Islet of Langerhans (tissue), 1 donor: ENCODE measurements around the gene ZNF407.

Source experiments
- FAIRE-seq: peaks from one replicate; lab custom pipeline; 2011; peaks lifted over from hg19 to GRCh38; lab: Jason Lieb, UNC

ZNF407 gene

GRCh38 chr18:74589021-74589420 lies 8.6 kb upstream of the ZNF407 start:
- no peak for FAIRE-seq

- no peak for FAIRE-seq
Measured at GRCh38 chr18:74589811-74590210, 7.9 kb upstream of the ZNF407 start.

DNA sequence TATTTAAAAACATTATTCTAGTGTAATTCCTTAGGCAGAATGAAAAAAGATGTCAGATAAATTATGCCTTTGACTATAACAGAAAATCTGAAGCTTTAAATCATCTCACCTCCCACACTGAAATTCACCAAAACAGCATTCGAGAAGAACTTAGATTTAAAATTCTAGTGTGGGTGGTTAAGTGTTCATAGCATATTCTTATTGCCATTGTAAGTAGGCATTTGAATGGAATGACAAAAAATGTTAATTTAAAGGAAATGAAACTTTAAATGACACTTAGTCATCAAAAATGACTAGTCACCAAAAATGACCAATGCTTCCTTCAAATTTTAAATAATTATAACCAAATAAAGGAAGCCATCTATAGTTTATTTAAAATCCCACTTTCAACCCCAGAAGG lies 7.0 kb upstream of the ZNF407 start:
- FAIRE-seq: no peak

- FAIRE-seq: no peak
Measured at GRCh38 chr18:74595431-74595830, 2.2 kb upstream of the ZNF407 start.

GRCh38 chr18:74597034-74597661 lies 522 bp upstream of the ZNF407 start:
- no peak for FAIRE-seq

DNA sequence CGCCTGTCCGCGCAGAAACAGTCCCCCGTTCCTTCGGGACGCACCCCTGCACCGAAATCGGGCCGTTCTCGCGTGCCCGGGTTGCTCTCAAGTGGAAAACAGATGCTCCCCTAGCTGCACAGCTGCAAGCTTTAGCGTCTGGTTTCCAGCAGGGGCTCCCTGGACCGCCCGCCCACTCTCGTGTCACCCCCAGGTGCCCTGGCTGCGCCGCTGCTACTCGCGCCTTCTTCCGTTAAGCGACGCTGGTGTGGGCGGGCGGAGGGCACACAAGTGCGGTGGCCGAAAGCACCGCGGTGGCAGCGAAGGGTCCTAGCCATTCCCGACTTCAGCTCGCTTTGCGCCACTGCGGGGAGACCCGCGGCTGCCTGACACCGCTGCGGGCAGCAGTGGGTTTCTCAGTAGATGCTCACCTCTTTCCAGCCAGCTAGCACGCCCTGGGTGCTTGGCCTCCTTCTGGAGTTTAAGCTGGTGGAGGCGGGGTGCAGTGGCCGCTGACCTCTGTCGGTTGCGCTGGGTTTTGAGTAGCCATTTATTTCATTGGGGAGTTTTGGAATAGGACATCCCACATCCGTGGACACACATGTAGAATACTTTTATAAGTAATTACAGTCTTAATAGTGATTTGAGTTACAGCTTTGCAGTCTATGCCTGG lies 806 bp downstream of the ZNF407 start:
- no peak for FAIRE-seq

- FAIRE-seq: no peak
Measured at GRCh38 chr18:74604361-74604760, 6.7 kb downstream of the ZNF407 start.

DNA sequence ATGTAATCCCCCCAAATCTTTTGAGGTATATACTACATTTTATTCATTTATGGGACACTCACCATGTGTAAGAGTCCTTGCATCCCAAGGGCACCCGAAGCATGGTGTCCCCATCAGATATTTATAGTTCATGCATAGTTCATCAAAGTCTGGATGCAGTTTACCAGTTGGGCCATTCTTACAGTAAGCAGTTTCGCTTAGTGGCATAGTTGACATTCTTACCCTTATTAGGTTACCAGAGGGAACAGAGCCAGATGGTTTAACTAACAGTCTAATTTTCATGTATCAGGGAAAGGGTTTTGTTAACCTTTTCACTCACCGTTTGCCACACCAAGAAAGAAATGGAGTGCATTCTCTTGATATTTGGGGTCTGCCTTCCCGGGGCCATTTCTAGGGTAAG lies 7.1 kb downstream of the ZNF407 start:
- no peak for FAIRE-seq

DNA sequence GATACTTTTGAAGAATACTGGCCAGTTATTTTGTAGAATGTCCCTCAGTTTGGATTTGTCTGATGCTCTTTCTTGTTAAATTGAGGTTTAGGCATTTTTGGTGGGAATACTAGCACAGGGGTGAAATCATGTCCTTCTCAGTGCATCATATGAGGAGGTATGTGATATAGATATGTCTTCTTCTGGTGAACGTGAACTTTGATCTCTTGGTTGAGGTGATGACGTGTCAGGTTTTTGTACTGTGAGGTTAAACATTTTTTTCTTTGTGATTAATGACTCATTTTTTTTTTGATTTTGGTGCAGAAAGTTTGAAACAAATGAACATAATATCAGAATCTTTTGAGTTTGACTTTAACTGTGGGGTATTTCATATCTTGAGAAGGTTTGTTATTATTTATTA lies 11.0 kb downstream of the ZNF407 start:
- no peak for FAIRE-seq

- no peak for FAIRE-seq
Measured at GRCh38 chr18:74609535-74609934, 11.9 kb downstream of the ZNF407 start.

DNA sequence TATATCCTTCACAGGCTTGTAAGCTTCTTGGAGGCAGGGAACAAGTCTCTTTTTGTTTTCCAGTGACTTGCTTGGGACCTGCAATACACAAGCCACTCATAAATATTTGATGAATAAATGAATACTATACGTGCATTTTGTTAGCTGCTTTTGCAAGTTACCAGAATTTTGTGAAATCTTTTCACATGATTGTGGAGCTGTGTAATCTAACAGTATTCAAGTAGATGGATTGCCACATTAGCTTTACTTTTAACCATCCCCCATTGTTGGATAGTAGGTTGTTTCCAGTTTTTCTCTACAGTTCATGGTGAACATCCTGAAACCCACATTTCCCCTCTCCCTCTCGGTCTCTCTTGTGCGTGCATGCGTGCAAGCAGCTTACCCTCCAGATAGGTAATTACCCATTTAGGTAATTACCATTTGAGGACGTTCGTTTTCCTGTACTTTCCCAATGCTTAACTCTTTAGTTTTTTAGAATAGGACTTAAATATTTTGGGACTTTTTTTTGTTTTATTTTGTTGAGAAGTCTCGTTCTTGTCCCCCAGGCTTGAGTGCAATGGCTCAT lies 12.5 kb downstream of the ZNF407 start:
- no peak for FAIRE-seq

DNA sequence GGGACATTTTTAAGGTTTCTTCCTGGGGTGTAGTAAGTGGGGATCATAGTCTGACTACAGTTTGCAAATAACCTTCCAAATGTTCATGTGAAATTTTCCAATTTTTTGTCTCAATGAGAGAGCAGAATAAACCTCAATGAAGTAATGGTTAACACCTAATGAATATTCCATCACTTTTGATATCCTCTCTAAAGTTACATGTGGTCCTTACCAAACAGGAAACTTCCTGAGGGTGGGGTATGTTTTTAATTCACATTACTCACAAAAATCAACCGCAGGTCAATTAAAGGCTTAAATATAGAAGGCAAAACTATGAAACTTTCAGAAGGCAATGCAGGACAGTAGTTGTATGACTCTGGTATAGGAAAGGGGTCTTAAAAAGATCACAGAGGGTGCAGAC lies 13.2 kb downstream of the ZNF407 start:
- FAIRE-seq: no peak

- FAIRE-seq: no peak
Measured at GRCh38 chr18:74611765-74612164, 14.1 kb downstream of the ZNF407 start.

DNA sequence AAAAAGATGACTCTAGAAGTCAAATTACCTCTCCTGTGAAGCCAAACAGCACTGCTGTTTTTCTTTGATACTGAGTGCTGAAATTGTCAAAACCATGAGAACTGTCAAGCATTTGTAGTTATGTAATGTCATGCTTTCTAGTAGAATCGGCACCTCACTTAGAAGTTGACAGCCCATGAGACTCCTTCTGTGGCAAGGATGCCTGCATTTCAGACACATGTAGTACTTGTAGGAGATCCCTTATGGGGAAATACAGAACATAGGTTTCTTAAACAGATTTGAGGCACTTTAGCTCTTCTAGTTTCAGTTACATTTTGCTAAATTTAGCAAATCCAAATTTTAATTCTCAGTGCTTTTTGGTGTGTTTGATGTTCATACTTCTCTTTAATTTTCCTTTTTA lies 15.7 kb downstream of the ZNF407 start:
- no peak for FAIRE-seq

GRCh38 chr18:74616494-74616893 lies 18.8 kb downstream of the ZNF407 start:
- FAIRE-seq: no peak

- FAIRE-seq: no peak
Measured at GRCh38 chr18:74617486-74617885, 19.8 kb downstream of the ZNF407 start.

DNA sequence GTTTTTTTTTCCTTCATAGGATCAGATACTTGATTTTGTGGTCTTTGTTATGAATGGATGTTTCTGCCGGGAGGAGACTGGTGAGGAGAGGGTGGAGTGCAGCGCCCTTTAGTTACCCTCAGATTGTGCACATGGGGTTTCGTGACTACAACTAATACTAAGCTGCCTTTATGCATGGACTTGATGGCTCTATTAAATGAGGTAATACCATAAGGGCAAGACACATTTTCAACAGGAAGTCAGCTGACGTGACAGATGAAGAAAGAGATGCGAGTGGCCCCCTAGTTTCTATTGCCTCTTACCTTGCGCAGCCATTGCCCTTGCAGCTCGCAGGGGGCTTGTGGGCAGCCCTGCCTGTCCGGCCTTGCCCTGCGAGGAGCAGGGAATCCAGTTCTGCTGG lies 24.4 kb downstream of the ZNF407 start:
- no peak for FAIRE-seq

- FAIRE-seq: no peak
Measured at GRCh38 chr18:74623047-74623816, 25.6 kb downstream of the ZNF407 start.

DNA sequence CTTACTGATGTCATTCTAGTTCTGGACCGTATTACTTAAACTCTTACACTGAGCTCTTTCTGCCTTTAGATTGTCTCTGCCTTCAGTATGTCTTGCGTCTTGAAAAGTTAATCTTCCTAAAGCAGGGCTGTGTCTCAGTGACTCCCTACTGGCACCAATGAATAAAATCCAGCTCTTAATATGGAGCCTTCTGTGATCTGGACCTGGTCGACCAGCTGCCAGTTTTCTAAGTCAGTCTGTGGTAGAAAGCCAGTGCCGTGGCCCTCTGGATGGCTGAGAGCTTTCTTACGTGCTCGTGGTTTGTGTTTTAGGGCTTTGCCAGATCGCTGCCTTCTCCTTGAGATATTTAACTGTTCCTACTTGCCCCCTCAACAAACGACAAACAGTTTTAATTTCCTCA lies 26.8 kb downstream of the ZNF407 start:
- no peak for FAIRE-seq

GRCh38 chr18:74625157-74625556 lies 27.5 kb downstream of the ZNF407 start:
- FAIRE-seq: no peak

- FAIRE-seq: no peak
Measured at GRCh38 chr18:74626049-74626874, 28.6 kb downstream of the ZNF407 start.

DNA sequence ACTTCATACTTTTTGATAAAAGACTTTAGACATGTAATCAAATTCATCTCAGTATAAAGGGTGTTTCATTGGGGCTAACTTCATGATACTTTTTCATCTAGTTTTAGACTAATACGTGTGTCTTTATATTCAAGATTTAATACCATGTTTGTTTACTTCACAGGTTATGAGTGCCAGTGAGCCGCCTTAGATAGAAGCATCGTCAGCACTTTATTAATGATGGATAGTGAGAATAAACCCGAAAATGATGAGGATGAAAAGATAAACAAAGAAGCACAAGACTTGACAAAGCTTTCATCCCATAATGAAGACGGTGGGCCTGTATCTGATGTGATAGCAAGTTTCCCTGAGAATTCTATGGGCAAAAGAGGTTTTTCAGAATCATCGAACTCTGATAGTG lies 33.1 kb downstream of the ZNF407 start:
- no peak for FAIRE-seq
